SK-N-SH (cell line): ENCODE data around the gene PIAS4.

Experiments used
- EP300 ChIP-seq, 2 experiments: IDR thresholded peaks; 2 replicates each; pipeline versions ENCODE4 v1.4.0 to v1.6.1; 2012; ENCODE audit warnings: borderline replicate concordance in 1 of 2, low read depth in 1 of 2, low read length in 1 of 2
- GABPA ChIP-seq: IDR thresholded peaks from 2 replicates; pipeline ENCODE4 v1.4.0; 2012; ENCODE audit warnings: low read depth, mild to moderate bottlenecking
- GATA2 ChIP-seq: sonication (generic); formaldehyde crosslinking; IDR thresholded peaks from 2 replicates; pipeline ENCODE4 v1.5.0; 2020; ENCODE audit warnings: mild to moderate bottlenecking, missing genetic modification reagents
- NRF1 ChIP-seq: IDR thresholded peaks from 2 replicates; pipeline ENCODE4 v1.6.1; 2012; ENCODE audit warnings: low read depth, mild to moderate bottlenecking, low read length
- RXRA ChIP-seq: IDR thresholded peaks from 2 replicates; pipeline ENCODE4 v1.4.0; 2012; ENCODE audit warnings: low read depth, mild to moderate bottlenecking, borderline replicate concordance
- SIN3A ChIP-seq: IDR thresholded peaks from 2 replicates; pipeline ENCODE4 v1.6.1; 2012; ENCODE audit warnings: low read depth, mild to moderate bottlenecking, low read length, moderate library complexity, borderline replicate concordance
- YY1 ChIP-seq: IDR thresholded peaks from 2 replicates; pipeline ENCODE4 v1.4.0; 2012; ENCODE audit warnings: low read depth, mild to moderate bottlenecking
- TF ChIP-seq, protein P1 (sequence below): fragments of 200-600 bp; sonication (generic); IDR thresholded peaks from 2 replicates; pipeline ENCODE4 v1.6.1; 2017; ENCODE audit warnings: antibody characterized with exemption, mild to moderate bottlenecking, moderate library complexity

- TF ChIP-seq, protein P1, sequence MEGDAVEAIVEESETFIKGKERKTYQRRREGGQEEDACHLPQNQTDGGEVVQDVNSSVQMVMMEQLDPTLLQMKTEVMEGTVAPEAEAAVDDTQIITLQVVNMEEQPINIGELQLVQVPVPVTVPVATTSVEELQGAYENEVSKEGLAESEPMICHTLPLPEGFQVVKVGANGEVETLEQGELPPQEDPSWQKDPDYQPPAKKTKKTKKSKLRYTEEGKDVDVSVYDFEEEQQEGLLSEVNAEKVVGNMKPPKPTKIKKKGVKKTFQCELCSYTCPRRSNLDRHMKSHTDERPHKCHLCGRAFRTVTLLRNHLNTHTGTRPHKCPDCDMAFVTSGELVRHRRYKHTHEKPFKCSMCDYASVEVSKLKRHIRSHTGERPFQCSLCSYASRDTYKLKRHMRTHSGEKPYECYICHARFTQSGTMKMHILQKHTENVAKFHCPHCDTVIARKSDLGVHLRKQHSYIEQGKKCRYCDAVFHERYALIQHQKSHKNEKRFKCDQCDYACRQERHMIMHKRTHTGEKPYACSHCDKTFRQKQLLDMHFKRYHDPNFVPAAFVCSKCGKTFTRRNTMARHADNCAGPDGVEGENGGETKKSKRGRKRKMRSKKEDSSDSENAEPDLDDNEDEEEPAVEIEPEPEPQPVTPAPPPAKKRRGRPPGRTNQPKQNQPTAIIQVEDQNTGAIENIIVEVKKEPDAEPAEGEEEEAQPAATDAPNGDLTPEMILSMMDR, result no peak
- TF ChIP-seq YY1 (no peak), GATA2 (CRISPR knock-in tag) (no peak), EP300 (IDR thresholded peaks at IDR 0.05; ENCODE audit: borderline replicate concordance in 1 of 2, low read depth in 1 of 2, low read length in 1 of 2) (no peak), NRF1 (no peak), SIN3A (no peak), RXRA (no peak), GABPA (no peak)
Observed at GRCh38 chr19:4082172-4082571, 74.6 kb downstream of the PIAS4 start.
